Measurements from ENCODE around the gene TNN.

The TNN gene

GRCh38 chr1:175116210-175116798 lies 48.7 kb downstream of the TNN start:
- no peak for DNase-seq (ENCODE audit: low read depth in 2 of 2)

- DNase-seq (ENCODE audit: low read depth in 2 of 2) = no peak
Measured at GRCh38 chr1:175116903-175117302, 49.3 kb downstream of the TNN start.

- DNase-seq (ENCODE audit: low read depth in 2 of 2) = no peak
Measured at GRCh38 chr1:175118375-175119367, 51.0 kb downstream of the TNN start.

GRCh38 chr1:175120511-175120910 lies 52.9 kb downstream of the TNN start:
- no peak for DNase-seq (ENCODE audit: low read depth in 2 of 2)

GRCh38 chr1:175124861-175125260 lies 57.2 kb downstream of the TNN start:
- no peak for DNase-seq (ENCODE audit: low read depth in 2 of 2)

- no peak for DNase-seq (ENCODE audit: low read depth in 2 of 2)
Measured at GRCh38 chr1:175126347-175126746, 58.7 kb downstream of the TNN start.

GRCh38 chr1:175127565-175127964 lies 59.9 kb downstream of the TNN start:
- no peak for DNase-seq (ENCODE audit: low read depth in 2 of 2)

GRCh38 chr1:175128523-175128922 lies 60.9 kb downstream of the TNN start:
- DNase-seq (ENCODE audit: low read depth in 2 of 2) = no peak

- no peak for DNase-seq (ENCODE audit: low read depth in 2 of 2)
Measured at GRCh38 chr1:175129182-175129581, 61.5 kb downstream of the TNN start.

- no peak for DNase-seq (ENCODE audit: low read depth in 2 of 2)
Measured at GRCh38 chr1:175129644-175129996, 62.0 kb downstream of the TNN start.

GRCh38 chr1:175129997-175130648 lies 62.5 kb downstream of the TNN start:
- no peak for DNase-seq (ENCODE audit: low read depth in 2 of 2)

- no peak for DNase-seq (ENCODE audit: low read depth in 2 of 2)
Measured at GRCh38 chr1:175130649-175131045, 63.0 kb downstream of the TNN start.

GRCh38 chr1:175131095-175131494 lies 63.5 kb downstream of the TNN start:
- no peak for DNase-seq (ENCODE audit: low read depth in 2 of 2)

GRCh38 chr1:175132436-175132835 lies 64.8 kb downstream of the TNN start:
- no peak for DNase-seq (ENCODE audit: low read depth in 2 of 2)

- no peak for DNase-seq (ENCODE audit: low read depth in 2 of 2)
Measured at GRCh38 chr1:175133673-175134435, 66.2 kb downstream of the TNN start.

GRCh38 chr1:175134500-175134899 lies 66.9 kb downstream of the TNN start:
- no peak for DNase-seq (ENCODE audit: low read depth in 2 of 2)

- no peak for DNase-seq (ENCODE audit: low read depth in 2 of 2)
Measured at GRCh38 chr1:175136246-175136645, 68.6 kb downstream of the TNN start.

GRCh38 chr1:175137369-175137768 lies 69.7 kb downstream of the TNN start:
- no peak for DNase-seq (ENCODE audit: low read depth in 2 of 2)

- no peak for DNase-seq (ENCODE audit: low read depth in 2 of 2)
Measured at GRCh38 chr1:175138579-175138978, 70.9 kb downstream of the TNN start.

GRCh38 chr1:175145899-175146528 lies 78.4 kb downstream of the TNN start:
- DNase-seq (ENCODE audit: low read depth in 2 of 2) = no peak

- DNase-seq (ENCODE audit: low read depth in 2 of 2) = peak; percentile 54 to 61
Measured at GRCh38 chr1:175146529-175147213, 79.0 kb downstream of the TNN start.

All from activated CD4-positive, alpha-beta T cell treated with anti-CD3 and anti-CD28 coated beads for 24 hours (primary cell).